DMS153 (cell line): Measurements from ENCODE around the gene AOPEP.
"Not testable (repeated sequence)": the region's sequence is repeated elsewhere in the genome, so short reads cannot be mapped to it uniquely, and the experiment has no call there.

Experiments
- DNase-seq: peaks from one replicate; lab custom pipeline; 2025; lab: John Stamatoyannopoulos, UW

The AOPEP gene

DNA sequence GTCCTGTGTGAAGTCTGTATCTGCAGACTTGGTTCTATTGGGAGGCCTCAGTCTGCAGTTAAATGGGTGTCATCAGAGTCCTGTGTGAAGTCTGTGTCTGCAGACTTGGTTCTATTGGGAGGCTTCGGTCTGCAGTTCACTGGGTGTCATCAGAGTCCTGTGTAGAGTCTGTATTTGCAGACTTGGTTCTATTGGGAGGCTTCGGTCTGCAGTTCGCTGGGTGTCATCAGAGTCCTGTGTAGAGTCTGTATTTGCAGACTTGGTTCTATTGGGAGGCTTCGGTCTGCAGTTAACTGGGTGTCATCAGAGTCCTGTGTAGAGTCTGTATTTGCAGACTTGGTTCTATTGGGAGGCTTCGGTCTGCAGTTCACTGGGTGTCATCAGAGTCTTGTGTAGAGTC is 239.1 kb downstream of the AOPEP start:
- DNase-seq: not testable (repeated sequence)

DNA sequence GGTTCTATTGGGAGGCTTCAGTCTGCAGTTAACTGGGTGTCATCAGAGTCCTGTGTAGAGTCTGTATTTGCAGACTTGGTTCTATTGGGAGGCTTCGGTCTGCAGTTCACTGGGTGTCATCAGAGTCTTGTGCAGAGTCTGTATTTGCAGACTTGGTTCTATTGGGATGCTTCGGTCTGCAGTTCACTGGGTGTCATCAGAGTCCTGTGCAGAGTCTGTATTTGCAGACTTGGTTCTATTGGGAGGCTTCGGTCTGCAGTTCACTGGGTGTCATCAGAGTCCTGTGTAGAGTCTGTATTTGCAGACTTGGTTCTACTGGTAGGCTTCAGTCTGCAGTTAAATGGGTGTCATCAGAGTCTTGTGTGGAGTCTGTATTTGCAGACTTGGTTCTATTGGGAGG is 239.5 kb downstream of the AOPEP start:
- DNase-seq: not testable (repeated sequence)

DNA sequence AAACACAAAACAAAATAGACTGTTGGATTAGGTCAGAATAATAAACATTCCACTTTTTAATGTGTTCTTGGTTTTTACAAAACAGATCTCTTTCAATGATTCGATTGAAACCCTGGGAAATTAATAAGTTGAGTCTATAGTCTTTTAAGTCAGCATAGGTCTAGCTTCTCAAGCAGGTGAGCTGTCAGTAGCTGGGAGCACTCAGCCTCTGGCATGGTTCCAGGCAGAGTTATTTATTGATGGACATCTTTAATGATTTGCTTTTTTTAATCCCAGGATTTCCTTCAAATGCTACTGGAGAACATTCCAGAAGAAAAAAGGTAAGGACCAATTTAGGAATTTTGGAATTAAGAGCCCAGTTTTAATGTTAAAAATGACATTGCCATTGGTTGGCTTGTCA is 241.0 kb downstream of the AOPEP start:
- no peak for DNase-seq

DNA sequence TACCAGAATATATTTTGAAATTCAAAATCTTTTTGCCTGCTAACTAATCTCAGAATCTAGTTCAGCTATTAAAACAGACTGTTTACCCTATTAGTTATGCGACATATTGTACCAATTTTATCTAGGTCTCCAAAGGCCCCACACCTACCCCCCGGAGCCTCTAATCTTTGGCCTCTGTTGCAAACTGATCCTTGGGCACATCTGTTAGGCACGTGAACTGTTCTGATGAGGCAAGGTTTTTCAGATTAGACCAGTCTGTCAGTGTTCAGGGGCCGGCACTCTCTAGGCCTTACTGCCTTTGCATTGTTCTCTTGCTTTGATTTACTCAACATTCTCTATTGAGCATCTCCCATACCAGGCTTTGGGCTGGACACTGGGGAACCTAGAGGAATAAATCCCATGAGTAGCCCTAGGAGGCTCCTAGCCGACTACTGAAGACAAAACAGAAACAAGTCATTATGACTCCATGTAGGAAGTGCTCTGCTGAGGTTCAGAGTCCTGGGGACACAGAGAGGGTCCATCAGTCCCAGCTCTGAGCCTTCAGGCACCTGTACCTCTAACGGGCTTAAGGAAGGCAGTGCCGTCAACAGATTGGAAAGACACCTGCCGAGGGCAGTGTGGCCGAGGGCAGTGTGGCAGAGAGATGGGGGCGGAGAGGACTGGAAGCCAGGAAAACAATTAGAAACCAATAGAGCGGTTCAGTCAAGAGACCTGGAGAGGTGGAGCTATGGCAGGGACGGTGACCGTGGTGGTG is 245.1 kb downstream of the AOPEP start:
- no peak for DNase-seq

DNA sequence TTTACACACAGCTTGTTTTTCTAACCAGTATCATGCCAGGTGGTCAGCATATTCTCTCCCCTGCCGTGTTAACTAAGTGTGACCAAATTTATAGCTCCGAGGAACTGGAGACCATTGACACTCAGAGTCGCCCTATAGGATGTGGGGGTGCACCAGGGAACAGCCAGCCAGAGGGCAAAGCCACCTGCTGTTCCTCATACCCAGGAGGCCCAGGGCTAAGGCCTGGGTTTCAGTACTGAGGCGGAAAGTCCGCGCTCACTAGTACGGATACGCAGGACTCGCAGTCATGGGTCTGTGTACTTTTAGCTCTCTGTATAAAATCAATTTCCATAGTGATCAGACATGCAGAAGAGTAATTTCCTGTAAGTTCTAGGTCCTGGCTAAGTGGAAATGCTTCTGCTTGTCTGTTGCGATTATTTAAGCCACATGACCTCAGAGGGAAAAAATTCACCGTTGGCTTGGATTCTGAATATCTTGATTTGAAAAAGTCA is 247.0 kb downstream of the AOPEP start:
- DNase-seq: no peak

DNA sequence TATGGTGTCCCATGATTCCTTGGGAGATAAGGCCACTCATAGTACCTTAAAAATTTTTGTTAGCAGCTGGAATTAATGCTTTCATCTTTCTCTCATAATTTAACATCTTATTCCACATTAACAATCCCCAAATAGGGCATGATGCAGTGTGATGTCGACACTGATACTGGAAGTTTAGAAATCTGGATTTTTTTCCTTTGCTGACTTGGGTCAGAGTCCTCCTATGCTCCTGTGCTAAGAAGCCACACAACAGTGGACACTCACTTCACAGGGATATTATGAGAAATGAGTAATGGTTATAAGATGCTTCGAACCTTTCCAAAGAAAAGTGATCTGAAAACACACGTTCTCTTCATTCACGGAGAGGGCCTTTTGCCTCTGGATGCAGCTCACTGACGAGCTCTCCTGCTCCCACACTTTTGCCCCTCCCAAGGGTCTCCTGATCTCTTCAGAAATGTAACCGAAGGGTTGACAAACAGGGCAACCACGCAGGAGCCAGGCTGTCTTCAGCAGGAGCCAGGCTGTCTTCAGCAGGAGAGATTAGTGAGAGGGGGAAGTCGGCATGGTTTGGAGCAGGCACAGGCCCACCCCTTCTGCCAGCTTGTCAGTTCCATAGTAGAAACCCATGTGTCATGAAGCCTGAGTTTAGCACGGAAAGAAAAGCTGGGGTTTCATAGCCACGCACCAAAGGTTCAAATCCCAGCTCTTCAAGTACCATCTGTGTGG is 247.8 kb downstream of the AOPEP start:
- no peak for DNase-seq

DNA sequence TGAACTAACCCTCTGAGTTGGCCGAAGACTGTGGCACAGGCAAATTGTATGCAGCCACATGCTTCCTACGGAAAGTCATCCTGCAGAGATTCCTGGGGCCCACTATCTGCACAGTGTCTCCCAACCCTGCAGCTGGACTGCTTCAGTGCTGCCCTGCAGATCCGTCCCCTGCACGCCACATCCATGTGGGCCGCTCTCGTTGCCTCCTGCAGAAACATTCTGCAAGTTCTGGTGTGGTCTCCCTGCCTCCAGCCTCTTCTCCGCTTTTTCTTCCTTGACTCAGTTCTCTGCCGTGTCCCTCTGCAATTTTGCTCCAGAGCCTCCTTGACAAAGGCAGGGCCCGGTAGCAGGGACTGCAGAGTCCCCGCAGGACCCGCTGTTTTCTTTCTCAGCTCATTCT is 249.0 kb downstream of the AOPEP start:
- DNase-seq: no peak

DNA sequence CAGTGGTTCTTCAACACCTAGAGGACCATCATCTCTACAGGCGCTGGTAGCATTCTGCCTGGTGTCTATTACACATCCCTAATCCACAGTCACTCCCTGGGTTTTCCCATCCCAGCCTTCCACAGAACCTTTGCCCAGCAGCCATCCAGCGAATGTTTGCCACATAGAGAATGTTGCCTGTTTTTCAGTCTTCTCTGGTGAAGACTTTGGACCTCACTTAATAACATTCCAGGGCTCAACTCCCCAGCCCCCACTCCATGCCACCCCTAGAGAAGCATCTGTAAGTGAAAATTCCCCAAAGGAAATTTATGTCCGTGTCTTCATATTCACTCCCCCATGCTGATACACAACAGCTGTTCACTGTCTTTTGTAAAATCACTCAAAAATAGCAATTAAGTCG is 249.6 kb downstream of the AOPEP start:
- DNase-seq: no peak

DNA sequence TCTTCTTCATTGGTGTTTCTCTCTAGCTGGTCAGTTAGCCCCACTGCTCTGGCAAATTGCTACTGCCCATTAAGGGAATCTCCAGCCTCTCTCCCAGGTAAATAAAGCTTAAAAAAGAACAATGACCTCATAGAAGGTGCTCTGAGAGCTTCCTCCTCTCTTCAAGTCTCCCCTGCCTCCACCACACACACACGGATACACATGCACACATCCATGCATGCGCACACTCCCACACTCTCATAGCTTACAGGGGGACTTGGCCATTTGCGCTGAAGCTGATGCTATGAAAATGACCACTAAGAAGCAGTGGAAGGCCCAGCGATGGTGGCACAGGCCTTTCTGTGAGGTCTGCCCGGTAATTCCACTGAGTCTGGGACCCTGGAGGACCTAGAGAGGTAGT is 250.9 kb downstream of the AOPEP start:
- DNase-seq: no peak

DNA sequence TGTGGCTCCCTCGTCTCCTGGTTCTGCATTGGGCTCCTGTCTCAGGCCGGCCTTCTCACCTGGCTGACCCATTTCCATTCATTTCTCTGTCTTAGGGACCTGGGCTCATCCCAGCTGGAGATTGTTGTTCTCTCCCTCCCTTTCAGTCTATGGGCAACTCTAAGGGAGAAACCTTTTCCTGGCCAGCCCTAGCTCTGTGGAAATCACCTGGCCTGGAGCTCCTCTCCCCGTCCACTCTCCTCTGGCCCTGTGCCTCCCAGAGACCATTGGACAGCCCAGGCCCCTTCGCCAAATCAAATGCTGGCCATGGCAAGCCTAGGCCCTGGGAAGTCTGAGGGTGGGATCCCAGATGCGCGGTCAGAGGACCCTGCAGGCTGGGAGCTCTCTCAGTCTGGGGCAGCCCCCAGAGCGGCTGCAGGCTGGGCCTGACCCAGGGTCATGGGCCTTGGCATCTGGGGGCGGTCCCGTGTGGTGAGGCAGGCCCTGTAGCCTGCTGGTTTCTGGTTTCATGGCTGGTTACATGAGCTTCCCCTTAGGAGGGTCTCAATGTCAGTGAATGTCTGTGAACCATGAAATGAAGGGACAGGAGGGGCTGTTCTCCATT is 253.5 kb downstream of the AOPEP start:
- DNase-seq: no peak

DNA sequence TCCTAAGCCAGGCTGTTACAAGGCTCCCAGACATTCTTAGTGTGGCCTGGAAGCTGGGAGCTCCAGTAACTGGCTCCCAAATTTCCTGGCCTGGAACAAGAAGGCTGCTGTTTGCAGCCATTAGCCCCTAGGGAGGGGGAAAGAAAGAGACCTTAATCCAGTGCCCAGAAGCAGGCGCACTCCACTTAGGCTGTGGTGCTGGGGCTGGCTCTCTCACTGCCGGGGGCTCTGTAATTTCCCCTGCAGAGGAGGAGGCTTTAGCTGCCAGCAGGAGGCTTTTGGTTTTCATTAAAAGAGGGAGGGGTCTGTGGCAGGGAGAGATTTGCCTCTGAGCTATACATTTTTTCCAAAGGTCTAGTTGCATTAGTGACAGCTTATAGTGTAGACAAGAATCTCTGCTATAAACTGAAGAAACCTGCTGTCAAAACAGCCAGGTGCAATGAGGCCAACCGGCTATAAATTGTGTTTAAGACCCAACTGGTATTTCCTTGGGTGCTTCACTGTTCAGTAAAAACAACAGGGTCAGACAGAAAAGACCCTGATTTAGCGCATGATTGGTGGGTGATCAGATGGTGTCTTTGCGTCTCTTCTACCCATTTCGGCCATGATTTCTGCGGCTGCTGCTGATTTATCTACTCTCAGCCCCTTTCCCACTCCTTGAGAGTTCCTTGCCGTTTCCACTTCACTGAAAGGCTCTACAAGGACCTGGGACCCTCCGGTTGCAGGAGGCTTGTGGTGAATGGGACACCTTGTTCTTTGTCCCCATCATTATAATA is 254.6 kb downstream of the AOPEP start:
- no peak for DNase-seq

DNA sequence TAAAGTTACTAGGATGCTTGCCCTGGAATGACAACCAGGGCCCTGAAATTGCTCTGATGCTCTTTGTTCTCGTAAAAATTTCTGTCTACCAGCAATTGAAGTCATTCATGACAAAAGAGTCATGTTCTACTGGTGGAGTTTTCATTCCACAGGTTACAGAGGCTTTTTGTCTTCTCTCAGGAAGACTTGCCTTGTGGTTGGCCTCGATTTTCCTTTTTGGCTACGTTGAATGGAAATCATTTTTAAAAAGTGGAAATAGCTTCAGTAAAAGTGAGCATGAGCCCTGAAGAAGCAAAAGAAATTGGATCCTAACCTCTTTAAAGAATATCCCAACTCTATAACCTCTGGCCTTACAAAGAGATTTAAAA is 255.2 kb downstream of the AOPEP start:
- DNase-seq: no peak

DNA sequence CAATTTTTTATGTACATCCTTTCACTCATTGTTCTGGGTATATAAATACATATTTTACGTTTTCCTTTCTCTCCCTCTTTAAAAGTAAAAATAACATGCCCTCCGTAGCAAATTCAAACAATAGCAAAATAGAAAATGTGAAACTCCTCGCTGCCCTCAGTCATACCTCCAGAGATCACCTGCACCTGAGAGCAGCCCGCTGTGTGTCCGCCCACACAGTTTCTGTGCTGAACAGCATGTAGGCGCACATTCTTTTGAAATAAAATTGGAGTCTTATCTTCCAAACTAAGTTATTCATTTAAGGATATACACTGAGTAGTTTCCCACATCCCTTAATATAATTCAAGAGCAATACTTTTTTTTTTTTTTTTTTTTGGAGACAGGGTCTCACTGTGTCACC is 255.7 kb downstream of the AOPEP start:
- no peak for DNase-seq

DNA sequence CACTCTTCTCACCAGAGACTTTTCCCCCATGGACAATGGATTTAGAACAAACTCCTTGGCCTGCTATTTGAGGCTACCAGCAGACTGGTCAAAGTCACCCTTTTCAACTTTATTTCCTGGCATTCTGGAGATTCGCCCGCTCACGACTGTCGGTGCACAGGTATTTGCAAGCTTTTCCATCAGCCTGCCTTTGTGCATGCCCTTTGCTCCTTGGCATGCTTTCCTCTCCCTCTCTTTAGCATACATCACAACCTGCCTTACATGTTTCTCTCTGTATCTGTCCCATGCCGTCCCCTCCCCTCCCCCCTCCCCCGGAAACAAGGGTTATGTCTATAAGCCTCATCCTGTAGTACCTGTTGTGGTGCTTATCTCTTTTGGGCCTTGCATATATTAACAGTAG is 257.1 kb downstream of the AOPEP start:
- no peak for DNase-seq

DNA sequence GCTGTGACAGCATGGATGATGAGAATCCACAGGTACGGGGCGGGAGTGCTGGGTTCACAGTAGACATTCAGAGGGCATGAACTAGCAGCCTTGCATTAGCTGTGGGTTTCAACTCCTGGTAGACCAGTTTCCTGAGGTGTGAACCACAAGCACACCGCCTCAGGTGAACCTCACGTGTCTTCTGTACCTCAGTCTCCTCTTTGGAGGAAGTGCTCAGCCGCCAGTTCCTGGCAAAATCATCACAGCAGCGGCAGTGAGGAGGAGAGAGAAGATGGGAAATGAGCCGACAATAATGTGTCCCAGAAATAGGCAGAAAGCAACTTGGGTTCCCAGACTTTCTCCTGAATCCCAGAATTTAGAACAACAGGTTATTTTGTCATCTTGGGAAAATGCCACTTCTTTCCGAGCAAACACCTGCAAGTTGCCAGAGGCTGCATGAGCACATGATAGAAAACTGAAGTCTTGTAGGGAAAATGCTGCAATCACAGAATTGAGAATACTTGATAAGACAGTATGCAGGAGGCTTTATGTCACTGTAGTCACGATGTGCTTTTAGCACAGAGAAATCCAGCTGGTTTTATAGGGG is 258.5 kb downstream of the AOPEP start:
- no peak for DNase-seq

DNA sequence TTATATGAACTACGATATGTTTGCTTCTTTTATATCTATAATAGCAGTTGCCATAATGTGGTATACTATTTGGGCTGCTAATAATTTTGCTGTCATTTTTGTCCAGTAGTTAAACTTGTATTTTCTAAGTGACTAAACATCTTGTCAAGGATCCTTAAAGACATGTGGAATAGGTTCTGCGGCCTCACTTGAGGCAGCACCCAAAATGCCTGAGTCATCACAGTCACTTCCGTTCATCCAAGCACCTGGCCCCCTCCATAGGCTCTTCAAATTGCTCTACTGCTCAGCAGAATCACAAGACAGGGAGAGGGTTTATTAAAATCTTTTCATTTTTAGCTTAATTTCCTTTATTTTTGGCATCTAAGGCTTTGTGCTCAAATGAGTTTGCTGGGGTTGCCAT is 259.1 kb downstream of the AOPEP start:
- no peak for DNase-seq

DNA sequence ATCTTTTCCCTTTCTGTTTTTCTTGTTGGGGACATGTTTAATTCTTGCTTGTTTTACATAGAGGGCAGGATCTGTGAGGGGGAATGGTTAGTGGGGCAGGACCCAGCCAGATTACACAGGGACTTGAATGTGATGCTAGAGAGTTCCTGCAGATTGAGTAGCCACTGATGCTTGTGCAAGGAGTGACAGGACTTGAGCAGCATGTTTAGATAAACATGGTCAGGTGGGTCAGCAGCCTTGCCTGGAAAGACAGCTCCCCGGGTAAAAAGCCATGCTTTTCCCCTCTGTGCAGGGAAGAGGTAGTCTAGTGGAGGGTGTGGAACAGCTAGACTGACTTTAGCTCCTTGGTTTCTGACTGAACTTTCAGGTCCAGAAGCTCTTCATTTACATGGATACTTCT is 261.2 kb downstream of the AOPEP start:
- no peak for DNase-seq

DNA sequence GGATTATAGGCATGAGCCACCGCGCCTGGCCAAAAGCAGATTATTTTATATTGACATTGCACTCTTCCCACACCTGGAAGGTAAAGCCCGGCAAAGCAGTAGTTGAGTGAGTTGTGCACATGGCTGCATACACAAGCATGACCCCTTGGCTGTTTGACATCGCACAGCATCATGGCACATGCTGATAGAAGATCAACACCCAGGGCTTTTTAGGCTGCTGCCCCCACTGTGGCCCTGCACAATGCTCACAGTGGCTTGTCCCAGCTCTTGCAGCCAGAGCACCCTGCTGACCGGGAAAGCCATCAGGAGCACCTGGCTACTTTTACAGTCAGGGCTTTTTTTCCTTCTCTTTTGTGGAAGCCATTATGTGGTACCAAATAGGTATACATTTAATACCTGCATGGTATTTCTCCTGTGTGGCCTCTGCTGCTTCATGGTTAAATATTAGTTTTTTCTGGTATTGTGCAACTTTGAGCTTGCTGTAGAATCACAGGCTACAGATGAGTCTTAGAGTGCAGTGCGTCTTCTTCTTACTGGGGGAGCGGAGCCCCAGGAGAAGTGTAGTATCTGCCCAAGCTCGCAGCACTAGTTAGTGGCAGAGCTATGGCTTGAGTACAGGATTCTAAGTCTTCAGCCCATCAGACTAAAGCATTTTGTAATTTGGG is 264.5 kb downstream of the AOPEP start:
- DNase-seq: no peak

DNA sequence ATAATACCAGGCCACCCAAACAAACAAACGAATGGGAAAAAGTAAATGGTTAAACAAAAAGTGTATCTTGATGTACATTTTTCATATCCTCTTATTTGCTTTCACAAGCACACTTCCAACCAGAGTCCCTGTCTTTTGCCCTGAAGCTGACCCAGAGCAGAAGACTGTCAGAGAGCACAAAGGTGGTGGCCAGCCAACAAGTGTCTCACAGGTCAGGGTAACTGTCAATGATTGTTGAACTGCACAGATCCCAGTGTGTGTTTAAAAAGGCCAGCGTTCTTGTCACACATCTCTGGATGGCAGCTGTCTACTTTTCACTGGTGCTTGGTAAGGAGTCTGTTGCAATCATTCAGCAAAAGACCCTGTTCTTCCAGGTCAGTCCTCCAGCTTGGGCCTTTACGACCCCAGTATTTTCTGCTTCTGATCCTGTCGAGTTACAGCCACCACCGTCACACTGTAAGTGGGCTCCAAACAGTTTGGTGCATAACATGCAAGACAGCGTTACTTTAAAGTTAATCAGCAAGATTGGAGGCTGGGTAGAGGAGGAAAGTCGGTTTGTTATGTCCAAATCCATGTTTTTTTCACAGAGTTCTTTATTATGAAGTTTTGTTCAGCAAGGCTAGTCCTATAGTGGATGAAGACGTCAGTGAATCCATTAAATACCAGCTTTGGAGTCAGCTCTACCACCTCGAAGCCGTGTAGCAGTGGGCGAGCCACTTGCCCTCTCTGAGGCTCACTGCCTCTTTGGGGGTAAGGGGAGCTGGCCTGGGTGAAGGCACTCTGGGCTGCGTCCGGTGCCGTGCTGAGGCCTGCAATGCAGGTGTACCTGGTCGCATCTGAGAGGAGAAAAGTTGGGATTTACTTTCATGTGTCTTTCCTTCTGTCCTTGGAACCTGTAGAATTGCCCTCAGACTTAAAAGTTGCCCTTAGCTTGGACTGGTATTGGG is 265.7 kb downstream of the AOPEP start:
- DNase-seq: no peak

DNA sequence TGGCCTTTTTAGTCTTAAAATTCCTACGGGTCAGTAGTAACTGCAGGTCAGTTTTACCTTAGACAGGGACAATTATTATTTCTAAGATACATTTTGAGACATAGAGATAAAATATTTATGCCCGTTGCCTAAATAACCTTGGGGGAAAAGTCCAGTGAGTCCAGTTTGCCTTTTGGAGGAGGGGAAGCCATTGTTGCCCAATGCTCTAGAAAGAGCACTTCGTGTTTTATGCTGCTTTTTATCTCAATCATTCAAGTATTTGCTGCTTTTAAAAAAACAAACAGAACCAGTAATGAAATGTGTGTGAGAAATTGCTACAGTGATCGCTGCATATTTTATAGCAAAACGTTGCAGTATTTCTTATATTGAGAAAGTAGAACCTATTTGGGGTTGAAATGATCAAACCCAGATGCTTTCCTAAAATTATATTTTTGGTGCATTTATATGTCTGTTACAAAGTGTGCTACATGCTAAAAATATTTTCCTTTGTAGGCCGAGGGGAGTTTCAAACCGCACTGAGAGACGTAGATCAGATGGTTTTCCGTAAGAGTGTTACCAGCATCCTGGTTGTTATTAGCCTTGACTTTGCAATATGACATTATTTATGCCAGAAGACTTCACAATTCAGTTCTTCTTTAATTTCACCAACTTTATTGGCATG is 266.8 kb downstream of the AOPEP start:
- DNase-seq: no peak
